GM12878 (cell line): ENCODE data around the gene NFIL3. TPM values are rescaled to one million over a fixed set of nuclear protein-coding genes. Genes with fewer than 3 reads are reported as not detected.

Experiments used
- ATAC-seq: fragments of 200-7000 bp; cut with Tn5 transposase; 3 replicates; pipeline ENCODE4 v1.9.1; 2020; ENCODE audit warnings: mild to moderate bottlenecking, moderate library complexity
- BruUV-seq: library from RNA; stranded (reverse); fragments of 400-500 nt; replicated peaks from 2 replicates; lab custom pipeline; 2021; lab: Mats Ljungman, UMichigan
- CTCF ChIA-PET: fragments of 300-600 bp; sonication (Branson Sonifier 250); formaldehyde crosslinking; extraction: SDS; loops from one replicate; lab custom pipeline; 2021; ENCODE audit warnings: inconsistent platforms; lab: Yijun Ruan, JAX
- POLR2A ChIA-PET: fragments of 350-600 bp; formaldehyde crosslinking; extraction: SDS; loops from one replicate; lab custom pipeline; 2021; ENCODE audit warnings: inconsistent platforms; lab: Charles Lee
- RAD21 ChIA-PET: fragments of 300-600 bp; sonication (Branson Sonifier 250); formaldehyde crosslinking; loops from one replicate; lab custom pipeline; 2023; ENCODE audit warnings: antibody characterized with exemption; ENCODE audit not compliant: unreplicated experiment; lab: Charles Lee
- SMC1A ChIA-PET: fragments of 300-600 bp; sonication (Branson Sonifier 250); formaldehyde crosslinking; loops from one replicate; lab custom pipeline; 2023; ENCODE audit not compliant: unreplicated experiment, uncharacterized antibody; lab: Charles Lee
- DNase-seq: peaks from one replicate; pipeline ENCODE4 v3.0.0-alpha.2; 2011; ENCODE audit warnings: low read depth, low spot score
- FAIRE-seq: peaks from 3 replicates; lab custom pipeline; 2011; peaks lifted over from hg19 to GRCh38; lab: Jason Lieb, UNC
- H2AFZ ChIP-seq: 2 replicates; pipeline ENCODE4 v1.6.0; 2011; ENCODE audit warnings: low read depth, low read length, control low read depth; ENCODE audit not compliant: control insufficient read depth
- H3K27ac ChIP-seq: 2 replicates; pipeline ENCODE4 v1.5.1; 2011; ENCODE audit warnings: control low read depth; ENCODE audit not compliant: control insufficient read depth, insufficient read depth
- H3K27me3 ChIP-seq, 2 experiments: replicated peaks in 1 of 2; 2 replicates each; pipeline versions ENCODE4 v1.6.0 to v1.6.1; 2011; ENCODE audit warnings: low read length in 1 of 2; ENCODE audit not compliant: control insufficient read depth in 2 of 2, insufficient read depth in 2 of 2
- H3K36me3 ChIP-seq, 2 experiments: 2 replicates each; pipeline ENCODE4 v1.5.1; 2011; ENCODE audit warnings: low read length in 1 of 2; ENCODE audit not compliant: control insufficient read depth in 2 of 2, insufficient read depth in 2 of 2
- H3K4me1 ChIP-seq: 2 replicates; pipeline ENCODE4 v1.6.1; 2011; ENCODE audit warnings: mild to moderate bottlenecking, low read length, moderate library complexity, mixed read lengths; ENCODE audit not compliant: control insufficient read depth, insufficient read depth
- H3K4me2 ChIP-seq: 2 replicates; pipeline ENCODE4 v1.6.0; 2011; ENCODE audit warnings: control low read depth; ENCODE audit not compliant: control insufficient read depth, insufficient read depth
- H3K4me3 ChIP-seq: fragments of 200-600 bp; sonication (generic); 2 replicates; pipeline ENCODE4 v1.5.1; 2016
- H3K79me2 ChIP-seq: 2 replicates; pipeline ENCODE4 v1.6.0; 2011; ENCODE audit warnings: low read length; ENCODE audit not compliant: control insufficient read depth, insufficient read depth
- H3K9ac ChIP-seq: 2 replicates; pipeline ENCODE4 v1.8.0; 2011; ENCODE audit warnings: low read length, control low read depth, mixed read lengths; ENCODE audit not compliant: control insufficient read depth, insufficient read depth
- H3K9me3 ChIP-seq: replicated peaks from 3 replicates; pipeline ENCODE4 v1.5.1; 2011; ENCODE audit warnings: mild to moderate bottlenecking, low read length; ENCODE audit not compliant: control insufficient read depth, insufficient read depth
- H4K20me1 ChIP-seq: 2 replicates; pipeline ENCODE4 v1.6.0; 2011; ENCODE audit not compliant: control insufficient read depth, insufficient read depth
- CBX3 ChIP-seq: fragments of 200-600 bp; sonication (generic); IDR thresholded peaks from 2 replicates; pipeline ENCODE4 v1.6.1; 2016; ENCODE audit warnings: low read depth, borderline replicate concordance
- DPF2 ChIP-seq: fragments of 450-650 bp; IDR thresholded peaks from 2 replicates; pipeline ENCODE4 v1.6.1; 2017; ENCODE audit warnings: mild to moderate bottlenecking
- FOXK2 ChIP-seq: fragments of 450-650 bp; IDR thresholded peaks from 2 replicates; pipeline ENCODE4 v1.6.1; 2017; ENCODE audit warnings: mild to moderate bottlenecking, moderate library complexity
- MXI1 ChIP-seq: fragments of 150-350 bp; IDR thresholded peaks from 2 replicates; pipeline ENCODE4 v1.6.1; 2011; ENCODE audit warnings: low read depth, mild to moderate bottlenecking, inconsistent platforms, low read length, improper control_type of control experiment
- NFXL1 ChIP-seq: fragments of 450-650 bp; IDR thresholded peaks from 2 replicates; pipeline ENCODE4 v1.6.1; 2017; ENCODE audit warnings: antibody characterized with exemption, mild to moderate bottlenecking, borderline replicate concordance
- NFYB ChIP-seq: IDR thresholded peaks from 2 replicates; pipeline ENCODE4 v1.6.1; 2011; ENCODE audit warnings: low read depth, mild to moderate bottlenecking, low read length, improper control_type of control experiment, moderate library complexity; ENCODE audit not compliant: insufficient read depth
- NR2C2 ChIP-seq: IDR thresholded peaks from 2 replicates; pipeline ENCODE4 v1.6.1; 2011; ENCODE audit warnings: borderline replicate concordance, low read depth; ENCODE audit not compliant: control insufficient read depth, insufficient read length
- NR2F1 ChIP-seq: fragments of 450-650 bp; conservative IDR thresholded peaks from 2 replicates; pipeline ENCODE4 v1.6.1; 2017; ENCODE audit warnings: mild to moderate bottlenecking
- NRF1 ChIP-seq: conservative IDR thresholded peaks from 2 replicates; pipeline ENCODE4 v1.6.1; 2011; ENCODE audit warnings: mild to moderate bottlenecking, low read depth, low read length, improper control_type of control experiment
- POLR2AphosphoS5 ChIP-seq: IDR thresholded peaks from 2 replicates; pipeline ENCODE4 v1.6.1; 2011; ENCODE audit warnings: mild to moderate bottlenecking, low read length, inconsistent platforms
- RAD21 ChIP-seq: IDR thresholded peaks from 2 replicates; pipeline ENCODE4 v1.6.1; 2011; ENCODE audit warnings: mild to moderate bottlenecking, low read depth, low read length, moderate library complexity; ENCODE audit not compliant: insufficient read depth
- RAD51 ChIP-seq: fragments of 450-650 bp; IDR thresholded peaks from 2 replicates; pipeline ENCODE4 v1.6.1; 2016; ENCODE audit warnings: moderate library complexity, mild to moderate bottlenecking, inconsistent platforms
- SMC3 ChIP-seq: IDR thresholded peaks from 2 replicates; pipeline ENCODE4 v1.6.1; 2011; ENCODE audit warnings: low read length, improper control_type of control experiment, borderline replicate concordance
- SRF ChIP-seq, 2 experiments: IDR thresholded peaks; 2 replicates each; pipeline ENCODE4 v1.6.1; 2011; ENCODE audit warnings: low read depth in 2 of 2, low read length in 2 of 2, mild to moderate bottlenecking in 1 of 2, moderate library complexity in 1 of 2
- SUPT20H ChIP-seq: IDR thresholded peaks from 2 replicates; pipeline ENCODE4 v1.6.1; 2011; ENCODE audit warnings: low read depth, mild to moderate bottlenecking, low read length, moderate library complexity, borderline replicate concordance; ENCODE audit not compliant: control insufficient read depth
- TBL1XR1 ChIP-seq: IDR thresholded peaks from 2 replicates; pipeline ENCODE4 v1.6.1; 2012; ENCODE audit warnings: low read depth, low read length, improper control_type of control experiment
- ZBED1 ChIP-seq: IDR thresholded peaks from 2 replicates; pipeline ENCODE4 v1.6.1; 2016; ENCODE audit warnings: borderline replicate concordance
- WGBS: methylation state at CpG from one replicate; pipeline ENCODE4 v1.1.6; 2016; ENCODE audit warnings: low lambda C conversion rate; ENCODE audit not compliant: insufficient replicate concordance, insufficient coverage; ENCODE audit errors: missing lambda C conversion rate; 5-methylcytosine and 5-hydroxymethylcytosine counted together
- in situ Hi-C: fragments of 300-500 bp; cut with MboI; formaldehyde crosslinking; loops from 9 replicates; pipeline ENCODE4 v1.14.3; 2018; ENCODE audit warnings: mixed read lengths
- intact Hi-C: fragments of 100-400 bp; cut with micrococcal nuclease; formaldehyde crosslinking; loops from one replicate; pipeline ENCODE4 v1.14.2; 2022; ENCODE audit not compliant: unreplicated experiment
- polyA plus RNA-seq, 11 experiments: library from polyadenylated mRNA; depleted of rRNA in 4 of 11; unstranded in 6 of 11; stranded (reverse) in 5 of 11; fragments of >200 nt; fragmentation: Nextera tagmentation in 4 of 11; fragmentation: Illumina TruSeq in 1 of 11; extraction: Ambion mirVana in 4 of 11; extraction: Trizol in 1 of 11; gene quantifications; 1 replicate in 1 of 11; 2 replicates in 10 of 11; pipeline versions ENCODE4 v1.2.1 to v1.2.3, GENCODE V29; 2011 to 2016; ENCODE audit warnings: inconsistent platforms in 2 of 11, missing spikeins in 2 of 11, low read depth in 1 of 11
- total RNA-seq, 4 experiments: library from RNA; depleted of rRNA in 3 of 4; stranded (reverse); fragments of >200 nt in 3 of 4; fragmentation: Illumina TruSeq in 1 of 4; extraction: Trizol in 1 of 4; gene quantifications; 2 replicates each; pipeline versions ENCODE4 v1.2.1 to v1.2.3, GENCODE V29; 2013 to 2021
- TF ChIP-seq, protein P1 (sequence below): IDR thresholded peaks from 2 replicates; pipeline ENCODE4 v1.6.1; 2011; ENCODE audit warnings: borderline replicate concordance, low read depth, mild to moderate bottlenecking, moderate library complexity, low read length; ENCODE audit not compliant: insufficient read depth, poor library complexity, severe bottlenecking
- TF ChIP-seq, protein P2 (sequence below): IDR thresholded peaks from 2 replicates; pipeline ENCODE4 v1.6.1; 2012; ENCODE audit warnings: low read depth, low read length, improper control_type of control experiment
- TF ChIP-seq, protein P3 (sequence below): IDR thresholded peaks from 2 replicates; pipeline ENCODE4 v1.6.1; 2011; ENCODE audit warnings: borderline replicate concordance, low read depth, mild to moderate bottlenecking, moderate library complexity, mixed read lengths, low read length; ENCODE audit not compliant: insufficient read depth; ENCODE audit errors: extremely low read length

The NFIL3 gene
- total and polyA plus RNA-seq, 10 of the 15 experiments (the other 5 are each of a cell fraction or from before 2014, with no cell fraction given): 0.18 to 1.0 (median 0.36) TPM; not detected in 3

DNA sequence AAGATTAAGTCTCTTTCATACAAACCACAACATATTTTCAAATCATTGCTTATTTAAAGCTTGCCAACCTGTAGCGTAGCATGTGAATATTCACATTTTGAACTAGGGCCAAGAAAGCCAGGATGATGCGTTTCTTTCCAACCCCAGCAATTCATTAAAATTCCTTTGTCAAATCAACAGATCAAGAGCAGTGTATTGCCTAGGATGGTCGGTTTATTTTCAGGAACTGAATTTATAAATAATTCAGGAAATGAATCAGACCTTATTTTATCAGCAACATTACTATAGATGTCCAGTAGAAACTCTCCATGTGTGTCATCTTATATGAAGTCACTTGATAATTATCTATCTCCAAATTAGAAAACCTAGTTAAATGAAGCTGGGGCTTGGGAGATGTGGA is 48.7 kb downstream of the NFIL3 start:
- BruUV-seq: no TSS peak
- FAIRE-seq (no peak), DNase-seq (no peak), ATAC-seq (no peak)
- RAD21 ChIA-PET: no interaction called here
- intact Hi-C loops (no loop called here), in situ Hi-C loops (no loop called here)
- TF ChIP-seq, protein P1, sequence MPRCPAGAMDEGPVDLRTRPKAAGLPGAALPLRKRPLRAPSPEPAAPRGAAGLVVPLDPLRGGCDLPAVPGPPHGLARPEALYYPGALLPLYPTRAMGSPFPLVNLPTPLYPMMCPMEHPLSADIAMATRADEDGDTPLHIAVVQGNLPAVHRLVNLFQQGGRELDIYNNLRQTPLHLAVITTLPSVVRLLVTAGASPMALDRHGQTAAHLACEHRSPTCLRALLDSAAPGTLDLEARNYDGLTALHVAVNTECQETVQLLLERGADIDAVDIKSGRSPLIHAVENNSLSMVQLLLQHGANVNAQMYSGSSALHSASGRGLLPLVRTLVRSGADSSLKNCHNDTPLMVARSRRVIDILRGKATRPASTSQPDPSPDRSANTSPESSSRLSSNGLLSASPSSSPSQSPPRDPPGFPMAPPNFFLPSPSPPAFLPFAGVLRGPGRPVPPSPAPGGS: no peak
- TF ChIP-seq SRF (IDR thresholded peaks at IDR 0.05; ENCODE audit: low read depth in 2 of 2, low read length in 2 of 2) (no peak), POLR2AphosphoS5 (no peak), NR2F1 (no peak), SMC3 (no peak), MXI1 (no peak), DPF2 (no peak), NFYB (no peak), FOXK2 (no peak), RAD51 (no peak), NR2C2 (no peak), NFXL1 (no peak), SUPT20H (no peak), TBL1XR1 (no peak), ZBED1 (no peak), NRF1 (no peak), RAD21 (no peak), CBX3 (no peak)
- TF ChIP-seq, protein P2, sequence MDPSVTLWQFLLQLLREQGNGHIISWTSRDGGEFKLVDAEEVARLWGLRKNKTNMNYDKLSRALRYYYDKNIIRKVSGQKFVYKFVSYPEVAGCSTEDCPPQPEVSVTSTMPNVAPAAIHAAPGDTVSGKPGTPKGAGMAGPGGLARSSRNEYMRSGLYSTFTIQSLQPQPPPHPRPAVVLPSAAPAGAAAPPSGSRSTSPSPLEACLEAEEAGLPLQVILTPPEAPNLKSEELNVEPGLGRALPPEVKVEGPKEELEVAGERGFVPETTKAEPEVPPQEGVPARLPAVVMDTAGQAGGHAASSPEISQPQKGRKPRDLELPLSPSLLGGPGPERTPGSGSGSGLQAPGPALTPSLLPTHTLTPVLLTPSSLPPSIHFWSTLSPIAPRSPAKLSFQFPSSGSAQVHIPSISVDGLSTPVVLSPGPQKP: no peak
- TF ChIP-seq, protein P3, sequence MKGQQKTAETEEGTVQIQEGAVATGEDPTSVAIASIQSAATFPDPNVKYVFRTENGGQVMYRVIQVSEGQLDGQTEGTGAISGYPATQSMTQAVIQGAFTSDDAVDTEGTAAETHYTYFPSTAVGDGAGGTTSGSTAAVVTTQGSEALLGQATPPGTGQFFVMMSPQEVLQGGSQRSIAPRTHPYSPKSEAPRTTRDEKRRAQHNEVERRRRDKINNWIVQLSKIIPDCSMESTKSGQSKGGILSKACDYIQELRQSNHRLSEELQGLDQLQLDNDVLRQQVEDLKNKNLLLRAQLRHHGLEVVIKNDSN: no peak
- H3K79me2 ChIP-seq: no peaks in the 10 kb centered on the region
- no peak overlapping the region for H2AFZ ChIP-seq
- H3K4me3 ChIP-seq: no peak overlapping the region
- H3K4me1 ChIP-seq: no peaks in the 10 kb centered on the region
- no peaks in the 10 kb centered on the region; a peak in 2 of 4 replicates for H3K27me3 ChIP-seq
- H3K4me2 ChIP-seq: no peak overlapping the region
- CTCF ChIA-PET: no interaction called here
- 23% methylated on average over 3 of the region's 3 CpGs for WGBS
- H3K36me3 ChIP-seq: no peaks in the 10 kb centered on the region
- H3K9me3 ChIP-seq: no peaks in the 10 kb centered on the region; the same call in 2 of the 3 replicates
- H3K27ac ChIP-seq: no peak overlapping the region
- SMC1A ChIA-PET: no interaction called here
- POLR2A ChIA-PET: no interaction called here
- no peaks in the 10 kb centered on the region for H4K20me1 ChIP-seq
- no peak overlapping the region for H3K9ac ChIP-seq
